Brain pericyte (primary cell): ENCODE results near the gene PAQR4.

Experiments
- DNase-seq: peaks from one replicate; pipeline ENCODE4 v3.0.0-alpha.2; 2012; ENCODE audit warnings: low read depth, low spot score

PAQR4 gene

DNA sequence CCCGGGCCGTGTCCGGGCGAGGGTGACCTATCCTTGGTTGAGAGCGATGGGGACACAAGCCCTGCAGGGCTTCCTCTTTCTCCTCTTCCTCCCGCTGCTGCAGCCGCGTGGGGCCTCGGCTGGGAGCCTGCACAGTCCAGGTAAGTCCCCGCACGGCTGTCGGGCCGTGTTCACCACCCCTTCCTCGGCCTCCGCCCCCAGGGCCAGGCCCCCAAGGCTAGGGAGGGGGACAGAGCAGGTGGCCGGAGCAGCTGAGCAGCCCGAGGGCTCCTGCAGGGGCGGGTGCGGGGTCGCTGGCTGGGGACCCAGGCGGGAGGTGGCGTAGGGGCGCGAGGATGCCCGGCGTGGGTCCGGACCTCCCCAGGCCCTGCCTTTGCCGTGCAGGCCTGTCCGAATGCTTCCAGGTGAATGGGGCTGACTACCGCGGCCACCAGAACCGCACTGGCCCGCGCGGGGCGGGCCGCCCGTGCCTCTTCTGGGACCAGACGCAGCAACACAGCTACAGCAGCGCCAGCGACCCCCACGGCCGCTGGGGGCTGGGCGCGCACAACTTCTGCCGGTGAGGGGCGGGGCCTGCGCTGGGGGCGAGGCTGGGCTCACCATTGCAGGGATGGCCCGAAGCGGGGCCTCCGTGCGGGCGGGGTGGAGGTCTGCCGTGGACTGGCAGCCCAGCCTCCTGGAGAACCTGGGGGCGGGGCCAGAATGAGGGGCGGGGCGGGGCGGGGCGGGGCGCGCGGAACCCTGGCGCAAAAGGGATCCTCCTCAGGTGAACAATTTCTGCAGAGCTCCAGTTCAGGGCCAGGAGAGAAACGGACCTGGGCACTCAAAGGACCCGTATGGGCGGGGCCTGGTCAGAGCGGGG lies 4.4 kb upstream of the PAQR4 start:
- no peak for DNase-seq

DNA sequence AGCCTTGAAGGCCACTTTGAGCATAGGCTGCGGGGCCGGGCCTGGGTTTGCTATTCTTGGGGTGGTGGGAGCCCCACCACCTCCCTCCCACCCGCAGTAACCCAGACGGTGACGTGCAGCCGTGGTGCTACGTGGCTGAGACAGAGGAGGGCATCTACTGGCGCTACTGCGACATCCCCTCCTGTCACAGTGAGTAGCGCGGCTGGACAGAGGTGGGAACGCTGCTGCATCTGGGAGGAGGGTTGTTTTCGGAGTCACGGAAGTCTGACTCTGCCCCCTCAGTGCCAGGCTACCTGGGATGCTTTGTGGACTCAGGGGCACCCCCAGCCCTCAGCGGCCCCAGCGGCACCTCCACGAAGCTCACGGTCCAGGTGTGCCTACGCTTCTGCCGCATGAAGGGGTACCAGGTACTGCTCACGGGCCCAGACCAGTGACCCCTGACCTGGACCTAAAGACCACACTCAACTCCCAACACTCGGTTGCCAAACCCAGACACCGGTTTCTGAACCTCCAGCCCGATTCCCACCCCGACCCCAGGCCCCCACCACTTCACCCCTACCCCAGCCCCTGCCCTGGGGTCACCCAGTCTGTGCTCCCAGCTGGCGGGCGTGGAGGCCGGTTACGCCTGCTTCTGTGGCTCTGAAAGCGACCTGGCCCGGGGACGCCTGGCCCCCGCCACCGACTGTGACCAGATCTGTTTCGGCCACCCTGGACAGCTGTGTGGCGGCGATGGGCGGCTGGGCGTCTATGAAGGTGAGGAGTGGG lies 2.9 kb upstream of the PAQR4 start:
- no peak for DNase-seq

DNA sequence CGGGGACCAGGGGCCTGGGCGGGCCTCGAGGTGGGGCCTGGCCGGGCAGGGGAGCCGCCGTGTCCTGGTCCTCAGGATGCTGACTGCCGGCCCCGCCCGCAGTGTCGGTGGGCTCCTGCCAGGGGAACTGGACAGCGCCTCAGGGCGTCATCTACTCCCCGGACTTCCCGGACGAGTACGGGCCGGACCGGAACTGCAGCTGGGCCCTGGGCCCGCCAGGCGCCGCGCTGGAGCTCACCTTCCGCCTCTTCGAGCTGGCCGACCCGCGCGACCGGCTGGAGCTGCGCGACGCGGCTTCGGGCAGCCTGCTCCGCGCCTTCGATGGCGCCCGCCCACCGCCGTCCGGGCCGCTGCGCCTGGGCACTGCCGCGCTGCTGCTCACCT lies 2.3 kb upstream of the PAQR4 start:
- no peak for DNase-seq

- no peak for DNase-seq
These were observed 1.9 kb upstream of the PAQR4 start for GRCh38 chr16:2967211-2967631.

GRCh38 chr16:2967721-2968161 lies 1.4 kb upstream of the PAQR4 start:
- DNase-seq: no peak

GRCh38 chr16:2968368-2968737 lies 795 bp upstream of the PAQR4 start:
- no peak for DNase-seq

DNA sequence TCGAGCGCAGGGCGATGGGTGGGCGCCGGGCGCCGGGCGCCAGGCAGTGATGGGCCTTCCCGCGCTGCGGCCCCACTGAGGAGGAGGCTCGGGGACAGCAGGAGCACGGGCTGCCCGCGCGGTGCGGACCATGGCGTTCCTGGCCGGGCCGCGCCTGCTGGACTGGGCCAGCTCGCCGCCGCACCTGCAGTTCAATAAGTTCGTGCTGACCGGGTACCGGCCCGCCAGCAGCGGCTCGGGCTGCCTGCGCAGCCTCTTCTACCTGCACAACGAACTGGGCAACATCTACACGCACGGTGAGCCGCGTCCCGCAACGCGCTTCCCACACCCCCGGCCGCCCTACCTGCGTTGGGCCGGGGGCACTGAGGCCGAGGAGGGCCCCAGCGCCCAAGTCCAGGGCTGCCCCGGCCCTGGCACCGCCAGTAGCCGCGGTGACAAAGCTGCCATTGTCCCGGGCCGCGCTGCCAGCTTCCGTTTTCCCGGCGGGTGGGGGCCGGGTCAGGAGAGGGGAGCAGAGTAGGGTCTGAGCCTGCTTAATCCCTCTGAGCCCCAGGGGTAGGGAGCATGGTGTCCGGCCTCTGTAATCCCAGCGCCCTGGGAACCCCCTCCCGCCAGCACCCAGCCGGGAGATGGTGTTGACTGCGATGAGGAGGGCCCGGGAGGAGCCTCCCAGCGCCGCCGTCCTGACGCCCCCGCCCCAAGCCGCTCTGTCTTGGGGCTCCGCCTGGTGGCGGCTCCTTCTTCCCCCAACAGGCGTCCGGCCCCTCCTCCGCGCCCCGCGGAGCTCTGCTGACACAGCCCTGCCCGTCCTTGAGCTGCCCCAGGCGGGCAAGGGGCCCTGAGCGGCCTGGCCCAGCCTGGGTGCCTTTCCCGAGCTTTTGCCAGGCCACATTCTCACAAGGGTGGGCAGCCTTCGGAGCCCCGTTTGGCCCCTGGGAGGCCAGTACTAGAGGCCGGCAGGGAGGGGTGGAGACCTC lies 685 bp downstream of the PAQR4 start:
- no peak for DNase-seq

- DNase-seq: no peak
These were observed 1.4 kb downstream of the PAQR4 start for GRCh38 chr16:2970563-2970962.

DNA sequence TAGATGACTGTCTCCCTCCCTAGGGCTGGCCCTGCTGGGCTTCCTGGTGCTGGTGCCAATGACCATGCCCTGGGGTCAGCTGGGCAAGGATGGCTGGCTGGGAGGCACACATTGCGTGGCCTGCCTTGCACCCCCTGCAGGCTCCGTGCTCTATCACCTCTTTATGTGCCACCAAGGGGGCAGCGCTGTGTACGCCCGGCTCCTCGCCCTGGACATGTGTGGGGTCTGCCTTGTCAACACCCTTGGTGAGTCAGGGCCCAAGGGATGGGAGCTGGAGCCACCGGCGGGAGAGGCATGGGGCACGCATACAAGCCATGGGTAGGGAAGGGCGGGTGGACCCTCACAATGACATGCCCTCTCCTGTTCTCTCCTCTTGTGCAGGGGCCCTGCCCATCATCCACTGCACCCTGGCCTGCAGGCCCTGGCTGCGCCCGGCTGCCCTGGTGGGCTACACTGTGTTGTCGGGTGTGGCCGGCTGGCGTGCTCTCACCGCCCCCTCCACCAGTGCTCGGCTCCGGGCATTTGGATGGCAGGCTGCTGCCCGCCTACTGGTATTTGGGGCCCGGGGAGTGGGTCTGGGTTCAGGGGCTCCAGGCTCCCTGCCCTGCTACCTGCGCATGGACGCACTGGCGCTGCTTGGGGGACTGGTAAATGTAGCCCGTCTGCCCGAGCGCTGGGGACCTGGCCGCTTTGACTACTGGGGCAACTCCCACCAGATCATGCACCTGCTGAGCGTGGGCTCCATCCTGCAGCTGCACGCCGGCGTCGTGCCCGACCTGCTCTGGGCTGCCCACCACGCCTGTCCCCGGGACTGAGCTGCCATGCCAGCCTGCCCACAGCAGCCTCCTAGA lies 2.2 kb downstream of the PAQR4 start:
- DNase-seq: no peak

GRCh38 chr16:2971985-2972784 lies 3.0 kb downstream of the PAQR4 start:
- DNase-seq: no peak

DNA sequence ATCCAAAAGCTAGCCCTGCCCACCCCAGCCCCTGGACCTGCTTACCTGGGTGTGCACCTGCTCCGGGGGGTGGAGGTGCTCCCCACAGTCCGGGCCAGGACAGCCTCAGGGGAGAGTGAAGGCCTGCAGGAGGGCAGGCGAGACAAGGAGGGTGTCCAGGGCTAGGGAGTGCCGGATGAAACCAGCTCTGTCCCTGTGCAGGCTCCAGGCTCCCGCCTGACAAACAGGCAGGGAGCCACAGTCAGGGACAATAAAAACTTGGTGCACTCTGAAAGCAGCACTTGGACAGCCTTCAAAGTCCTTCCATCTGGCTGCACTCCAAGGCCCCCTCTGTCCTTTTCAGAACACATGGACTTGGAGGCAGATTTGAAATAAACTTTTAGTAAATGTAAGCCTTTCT lies 3.9 kb downstream of the PAQR4 start:
- no peak for DNase-seq

DNA sequence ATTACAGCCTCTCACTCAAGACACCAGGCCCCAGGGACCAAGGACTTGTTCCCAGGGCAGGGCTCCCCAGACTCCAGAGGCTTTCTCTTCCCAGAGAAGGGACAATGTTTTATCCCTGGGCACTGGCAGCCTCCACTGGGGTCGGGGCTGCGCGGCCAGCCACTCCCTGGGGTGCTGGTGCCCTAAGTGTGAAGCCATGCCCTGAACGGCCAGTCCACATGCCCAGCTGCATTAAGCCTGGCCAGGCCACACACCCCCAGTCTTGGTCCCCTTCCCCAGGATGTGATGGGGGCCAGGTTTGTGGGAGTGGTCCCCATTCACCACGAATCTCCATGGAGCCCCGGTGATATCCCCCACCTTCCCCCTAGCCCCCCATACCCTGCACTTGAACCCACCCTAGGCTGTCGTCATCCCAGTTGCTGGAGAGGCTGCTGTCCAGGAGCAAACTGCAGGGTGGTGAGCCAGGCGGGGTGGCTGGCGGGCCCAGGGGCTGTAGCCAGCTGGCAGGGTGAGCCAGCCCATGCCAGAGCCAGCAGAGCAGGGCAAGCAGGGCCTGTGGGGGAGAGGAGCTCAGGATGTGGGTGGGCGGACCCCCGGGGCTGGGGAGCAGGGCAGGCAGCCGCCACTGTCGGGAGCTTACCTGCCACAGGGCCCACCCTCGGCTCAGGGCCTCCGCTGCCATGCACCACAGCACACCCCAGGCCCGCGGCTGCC lies 4.6 kb downstream of the PAQR4 start:
- no peak for DNase-seq

GRCh38 chr16:2974319-2975056 lies 5.3 kb downstream of the PAQR4 start:
- no peak for DNase-seq

GRCh38 chr16:2975161-2975795 lies 6.1 kb downstream of the PAQR4 start:
- no peak for DNase-seq

DNA sequence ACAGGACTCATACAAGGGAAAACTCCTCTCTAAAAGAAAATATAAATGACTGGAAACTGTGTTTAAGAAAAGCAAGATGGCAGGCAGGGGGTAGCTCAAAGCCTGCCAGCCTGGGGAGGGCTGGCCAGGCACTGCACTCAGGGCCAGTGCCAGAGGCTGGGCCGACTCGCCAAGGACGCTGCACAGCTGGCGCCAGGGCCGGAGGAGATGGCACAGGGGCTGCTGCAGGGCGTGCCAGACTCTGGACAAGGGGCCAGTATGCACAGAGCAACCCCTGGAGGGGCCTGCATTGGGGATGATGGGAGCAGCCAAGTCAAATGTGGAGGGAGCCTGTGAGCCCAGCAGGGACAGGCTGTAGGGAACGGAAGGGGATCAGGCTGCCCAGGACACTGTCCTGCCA lies 7.1 kb downstream of the PAQR4 start:
- DNase-seq: no peak

- DNase-seq: no peak
These were observed 7.5 kb downstream of the PAQR4 start for GRCh38 chr16:2976673-2977072.

DNA sequence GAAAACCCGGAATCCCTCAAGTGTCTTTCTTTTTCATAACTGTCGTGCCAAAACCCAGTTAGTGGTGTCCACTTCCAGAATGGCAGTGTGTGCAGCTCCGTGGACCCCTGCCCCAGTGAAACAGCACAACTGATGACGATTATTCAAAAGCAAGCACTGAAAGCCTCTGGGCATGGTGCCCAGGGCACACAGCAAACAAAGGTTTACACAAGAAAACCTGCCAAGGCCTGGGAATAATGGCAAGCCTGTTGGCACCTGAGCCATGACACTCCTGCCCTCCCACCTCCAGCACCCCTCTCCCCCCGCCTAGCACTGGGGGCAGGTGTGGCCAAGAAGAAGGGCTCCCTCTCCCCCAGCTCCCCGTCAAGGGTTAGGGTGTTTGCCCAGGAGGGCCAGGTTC lies 8.3 kb downstream of the PAQR4 start:
- DNase-seq: no peak

DNA sequence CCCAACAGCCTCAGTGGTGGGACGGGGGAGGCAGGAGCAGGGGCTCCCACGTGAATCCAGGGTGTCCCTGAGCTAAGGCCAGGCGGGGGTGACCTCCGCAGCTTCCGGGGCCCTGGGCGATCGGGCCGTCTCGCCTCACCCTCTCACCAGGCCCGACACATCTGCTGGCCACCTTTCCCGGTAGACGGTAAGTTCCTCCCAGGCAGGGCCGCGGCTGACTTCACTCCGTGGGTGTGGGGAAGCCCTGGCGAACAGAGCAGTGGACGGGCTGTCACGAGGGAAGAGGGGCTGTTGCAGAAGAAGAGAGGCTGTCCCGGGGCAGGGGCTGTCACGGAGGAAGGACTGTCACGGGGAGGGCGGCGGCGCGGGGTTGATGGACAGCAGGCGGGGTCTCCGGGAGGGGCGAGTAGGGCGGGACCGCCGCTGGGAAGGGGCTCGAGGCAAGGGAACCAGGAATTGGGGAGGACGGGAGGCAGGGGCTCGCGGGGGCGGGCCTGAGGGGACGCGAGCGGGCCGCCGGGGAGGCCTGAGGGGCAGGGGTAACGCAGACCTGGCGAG lies 10.6 kb downstream of the PAQR4 start:
- DNase-seq: no peak
